GM06990 (cell line): ENCODE results near the gene RAB36.

ENCODE experiments used
- DNase-seq: peaks from one replicate; pipeline ENCODE4 v3.0.0-alpha.2; 2011; ENCODE audit not compliant: insufficient read length; ENCODE audit errors: extremely low read depth
- H3K27me3 ChIP-seq: replicated peaks from 2 replicates; pipeline ENCODE4 v1.6.0; 2011; ENCODE audit warnings: low read length; ENCODE audit not compliant: control insufficient read depth, insufficient read depth
- H3K36me3 ChIP-seq: 2 replicates; pipeline ENCODE4 v1.5.1; 2011; ENCODE audit warnings: low read length; ENCODE audit not compliant: control insufficient read depth, insufficient read depth
- H3K4me3 ChIP-seq: replicated peaks from 2 replicates; pipeline ENCODE4 v1.5.1; 2011; ENCODE audit warnings: low read depth, mild to moderate bottlenecking, control low read depth, low read length
- TF ChIP-seq, protein P1 (sequence below): IDR thresholded peaks from 2 replicates; pipeline ENCODE4 v1.5.1; 2011; ENCODE audit warnings: low read length, control low read depth, mild to moderate bottlenecking, inconsistent platforms; ENCODE audit not compliant: insufficient read depth, poor library complexity, severe bottlenecking

RAB36 gene

DNA sequence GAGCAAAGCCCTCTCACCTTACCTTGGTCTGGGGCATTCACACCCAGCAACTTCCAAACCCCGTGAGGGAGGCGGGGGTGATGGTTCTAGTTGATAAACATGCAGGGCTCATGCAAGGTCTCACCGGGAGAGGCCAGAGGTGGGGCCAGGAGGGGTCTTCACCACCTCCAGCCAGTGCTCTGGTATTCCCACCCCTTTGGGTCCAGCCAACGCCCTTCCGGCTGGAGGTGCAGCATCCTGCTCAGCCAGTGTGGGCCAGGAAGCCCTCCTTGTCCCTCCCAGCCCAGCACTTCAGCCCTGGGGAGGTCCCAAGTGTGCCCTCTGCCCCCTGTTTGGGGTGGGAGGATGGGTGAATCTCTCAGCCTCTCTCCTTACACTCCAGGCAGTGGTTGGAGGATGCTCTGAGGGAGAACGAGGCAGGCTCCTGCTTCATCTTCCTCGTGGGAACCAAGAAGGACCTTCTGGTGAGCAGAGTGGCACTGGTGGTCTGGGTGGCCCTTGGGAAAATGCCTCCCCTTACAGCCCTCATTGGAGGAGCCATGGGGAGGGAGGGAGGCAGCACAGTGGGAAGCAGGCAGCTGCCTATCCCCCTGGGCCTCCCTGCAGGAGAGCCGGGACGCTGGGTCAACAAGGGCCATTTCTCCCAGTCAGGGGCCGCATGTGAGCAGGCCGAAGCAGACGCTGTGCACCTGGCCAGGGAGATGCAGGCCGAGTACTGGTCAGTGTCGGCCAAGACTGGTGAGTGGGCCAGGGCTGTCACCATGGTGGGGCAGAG is 13.4 kb downstream of the RAB36 start:
- TF ChIP-seq, protein P1, sequence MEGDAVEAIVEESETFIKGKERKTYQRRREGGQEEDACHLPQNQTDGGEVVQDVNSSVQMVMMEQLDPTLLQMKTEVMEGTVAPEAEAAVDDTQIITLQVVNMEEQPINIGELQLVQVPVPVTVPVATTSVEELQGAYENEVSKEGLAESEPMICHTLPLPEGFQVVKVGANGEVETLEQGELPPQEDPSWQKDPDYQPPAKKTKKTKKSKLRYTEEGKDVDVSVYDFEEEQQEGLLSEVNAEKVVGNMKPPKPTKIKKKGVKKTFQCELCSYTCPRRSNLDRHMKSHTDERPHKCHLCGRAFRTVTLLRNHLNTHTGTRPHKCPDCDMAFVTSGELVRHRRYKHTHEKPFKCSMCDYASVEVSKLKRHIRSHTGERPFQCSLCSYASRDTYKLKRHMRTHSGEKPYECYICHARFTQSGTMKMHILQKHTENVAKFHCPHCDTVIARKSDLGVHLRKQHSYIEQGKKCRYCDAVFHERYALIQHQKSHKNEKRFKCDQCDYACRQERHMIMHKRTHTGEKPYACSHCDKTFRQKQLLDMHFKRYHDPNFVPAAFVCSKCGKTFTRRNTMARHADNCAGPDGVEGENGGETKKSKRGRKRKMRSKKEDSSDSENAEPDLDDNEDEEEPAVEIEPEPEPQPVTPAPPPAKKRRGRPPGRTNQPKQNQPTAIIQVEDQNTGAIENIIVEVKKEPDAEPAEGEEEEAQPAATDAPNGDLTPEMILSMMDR: no peak
- DNase-seq: no peak
- Histone ChIP-seq H3K27me3 (no peaks in the 10 kb centered on the region), H3K36me3 (no peaks in the 10 kb centered on the region), H3K4me3 (no peak overlapping the region)

DNA sequence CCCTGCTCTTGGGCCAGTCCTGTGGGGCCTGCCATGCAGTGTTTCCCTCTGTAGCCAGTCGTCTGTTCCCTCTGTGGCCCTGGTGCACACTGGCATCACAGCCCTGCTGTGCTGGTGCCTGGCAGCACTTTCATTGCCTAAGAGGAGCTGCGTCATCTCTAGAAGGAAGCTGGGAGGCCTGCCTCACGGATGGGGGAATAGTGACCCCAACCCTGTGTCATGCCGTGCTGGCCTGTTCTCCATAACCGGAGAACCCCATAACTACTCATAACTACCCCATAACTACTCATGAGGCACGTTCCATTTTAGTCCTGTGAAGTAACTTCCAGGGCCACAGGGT is 14.0 kb downstream of the RAB36 start:
- DNase-seq: no peak
- Histone ChIP-seq H3K4me3 (no peak overlapping the region), H3K36me3 (no peaks in the 10 kb centered on the region), H3K27me3 (no peaks in the 10 kb centered on the region)
- TF ChIP-seq, protein P1: no peak

DNA sequence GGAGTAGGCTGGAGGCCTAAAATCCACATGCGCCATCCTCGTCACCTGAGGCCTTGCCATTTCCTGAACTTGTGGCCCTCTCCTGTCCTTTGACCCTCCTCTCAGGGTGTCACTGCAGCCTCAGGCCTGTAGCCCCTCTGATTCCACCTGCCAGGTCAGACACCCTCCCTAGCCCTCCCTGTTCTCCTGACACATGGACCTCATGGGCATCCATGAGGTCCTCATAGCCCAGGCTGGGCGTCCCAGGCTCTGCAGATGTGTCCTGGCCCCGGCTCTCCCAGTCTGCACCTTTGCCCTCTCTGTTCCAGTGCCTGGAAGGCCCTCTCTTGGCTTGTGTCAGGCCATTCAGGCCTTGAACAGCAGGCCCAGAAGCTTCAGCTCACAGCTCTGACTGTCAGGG is 15.8 kb downstream of the RAB36 start:
- no peak overlapping the region for H3K4me3 ChIP-seq
- H3K36me3 ChIP-seq: no peaks in the 10 kb centered on the region
- DNase-seq: no peak
- H3K27me3 ChIP-seq: no peaks in the 10 kb centered on the region
- TF ChIP-seq, protein P1: no peak

DNA sequence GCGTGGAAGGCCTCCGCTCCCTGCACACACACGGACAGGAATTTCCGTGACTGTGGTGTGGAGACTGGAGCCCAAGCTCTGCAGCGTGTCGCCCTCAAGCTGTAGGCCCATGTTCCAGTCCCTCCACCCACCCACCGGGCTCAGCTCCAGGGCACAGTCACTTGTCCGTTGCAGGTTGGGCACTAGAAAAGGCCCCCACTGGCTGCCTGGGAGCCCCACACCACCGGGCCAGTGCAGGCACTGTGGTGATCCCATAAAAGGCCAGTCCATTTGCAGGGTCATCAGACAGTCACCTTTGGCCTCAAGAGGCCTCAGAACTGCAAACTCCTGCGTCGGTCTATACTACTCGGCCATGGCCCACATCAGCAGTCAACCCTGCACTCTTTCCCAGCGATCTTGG is 16.3 kb downstream of the RAB36 start:
- Histone ChIP-seq H3K4me3 (no peak overlapping the region), H3K36me3 (no peaks in the 10 kb centered on the region), H3K27me3 (no peaks in the 10 kb centered on the region)
- TF ChIP-seq, protein P1: no peak
- DNase-seq: no peak

DNA sequence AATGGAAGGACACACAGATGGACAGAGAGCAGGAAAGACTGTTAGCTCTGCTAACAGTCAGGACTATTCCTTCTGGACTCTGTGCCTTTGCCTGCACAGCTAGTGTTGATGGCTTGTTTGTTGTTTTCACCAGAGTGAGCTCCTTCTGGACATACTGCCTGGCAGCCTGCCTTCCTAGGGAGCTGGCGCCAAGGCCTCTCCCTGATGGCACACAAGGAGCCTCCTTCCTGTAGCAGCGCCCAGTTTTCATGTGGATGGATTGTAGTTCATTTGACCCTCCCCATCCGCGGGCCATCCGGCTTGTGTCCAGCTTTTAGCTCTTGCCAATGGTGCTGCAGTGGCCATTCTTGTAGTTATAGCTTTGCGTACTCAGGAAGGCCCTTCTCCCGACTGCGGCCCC is 18.4 kb downstream of the RAB36 start:
- no peaks in the 10 kb centered on the region for H3K36me3 ChIP-seq
- H3K4me3 ChIP-seq: no peak overlapping the region
- H3K27me3 ChIP-seq: no peaks in the 10 kb centered on the region
- DNase-seq: no peak
- TF ChIP-seq, protein P1: no peak

DNA sequence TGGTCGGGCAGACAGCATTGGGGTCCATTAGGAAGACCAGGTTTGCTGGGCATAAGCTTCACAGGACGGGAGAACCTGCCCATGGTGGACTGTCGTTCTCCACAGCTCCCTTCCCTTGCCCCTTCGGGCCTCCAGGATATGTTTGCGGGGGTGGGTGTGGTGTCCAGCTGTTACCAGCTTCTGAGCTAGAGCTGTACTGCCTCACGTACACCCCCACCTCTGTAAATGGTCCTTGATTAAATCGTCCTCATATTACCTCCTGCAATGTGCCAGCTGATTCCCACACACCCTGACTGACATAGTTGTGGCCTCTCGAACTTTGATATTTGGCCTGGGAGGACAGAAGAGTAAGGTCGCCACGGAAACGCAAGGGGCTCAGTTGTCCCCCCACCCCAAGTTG is 18.8 kb downstream of the RAB36 start:
- Histone ChIP-seq H3K36me3 (no peaks in the 10 kb centered on the region), H3K4me3 (no peak overlapping the region), H3K27me3 (no peaks in the 10 kb centered on the region)
- TF ChIP-seq, protein P1: no peak
- no peak for DNase-seq
